Kidney epithelial cell (primary cell): Measurements from ENCODE around the gene NSFL1C. TPM values are rescaled to one million over a fixed set of nuclear protein-coding genes. Genes with fewer than 3 reads are reported as not detected.

Experiments
- DNase-seq: peaks from one replicate; pipeline ENCODE4 v3.0.0-alpha.2; 2010; ENCODE audit warnings: low read depth
- H3K27me3 ChIP-seq: 2 replicates; pipeline ENCODE4 v1.6.0; 2011; ENCODE audit warnings: low read length; ENCODE audit not compliant: control insufficient read depth, insufficient read depth
- H3K36me3 ChIP-seq: 2 replicates; pipeline ENCODE4 v1.5.1; 2011; ENCODE audit warnings: low read length; ENCODE audit not compliant: control insufficient read depth, insufficient read depth
- H3K4me3 ChIP-seq: 2 replicates; pipeline ENCODE4 v1.5.1; 2011; ENCODE audit warnings: low read depth, mild to moderate bottlenecking, control low read depth, low read length
- total RNA-seq: library from RNA; depleted of rRNA; stranded (reverse); fragments of >200 nt; gene quantifications from 2 replicates; pipeline ENCODE4 v1.2.3, GENCODE V29; 2015
- TF ChIP-seq, protein P1 (sequence below): IDR thresholded peaks from 2 replicates; pipeline ENCODE4 v1.5.1; 2011; ENCODE audit warnings: mild to moderate bottlenecking, moderate library complexity, low read length, control low read depth, inconsistent platforms; ENCODE audit not compliant: insufficient read depth, poor library complexity, severe bottlenecking

NSFL1C gene
- total RNA-seq, 1 donor from 2014 or later: 58.9 TPM

DNA sequence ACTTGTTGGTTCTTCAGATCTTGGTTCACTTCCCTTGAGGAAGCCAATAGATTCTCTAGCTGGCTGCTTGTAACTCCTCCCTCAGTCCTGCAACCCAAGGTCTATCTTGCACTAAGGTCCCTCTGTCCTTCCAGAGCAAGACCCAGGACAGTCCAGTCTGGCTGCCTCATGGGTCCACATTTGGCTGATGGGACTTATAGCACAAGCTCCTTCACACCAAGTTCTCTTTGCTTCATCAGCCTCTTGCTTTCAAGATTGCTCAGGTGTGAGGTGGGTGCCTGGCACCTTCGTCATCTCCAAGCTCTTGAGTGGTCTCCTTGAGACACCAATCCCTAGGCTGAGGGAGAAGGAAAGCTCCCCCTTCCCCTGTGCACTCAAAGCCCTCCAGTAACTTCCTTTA, 28.3 kb downstream of the NSFL1C start:
- H3K4me3 ChIP-seq: no peak overlapping the region
- H3K27me3 ChIP-seq: no peaks in the 10 kb centered on the region
- DNase-seq: no peak
- H3K36me3 ChIP-seq: no peaks in the 10 kb centered on the region
- TF ChIP-seq, protein P1, sequence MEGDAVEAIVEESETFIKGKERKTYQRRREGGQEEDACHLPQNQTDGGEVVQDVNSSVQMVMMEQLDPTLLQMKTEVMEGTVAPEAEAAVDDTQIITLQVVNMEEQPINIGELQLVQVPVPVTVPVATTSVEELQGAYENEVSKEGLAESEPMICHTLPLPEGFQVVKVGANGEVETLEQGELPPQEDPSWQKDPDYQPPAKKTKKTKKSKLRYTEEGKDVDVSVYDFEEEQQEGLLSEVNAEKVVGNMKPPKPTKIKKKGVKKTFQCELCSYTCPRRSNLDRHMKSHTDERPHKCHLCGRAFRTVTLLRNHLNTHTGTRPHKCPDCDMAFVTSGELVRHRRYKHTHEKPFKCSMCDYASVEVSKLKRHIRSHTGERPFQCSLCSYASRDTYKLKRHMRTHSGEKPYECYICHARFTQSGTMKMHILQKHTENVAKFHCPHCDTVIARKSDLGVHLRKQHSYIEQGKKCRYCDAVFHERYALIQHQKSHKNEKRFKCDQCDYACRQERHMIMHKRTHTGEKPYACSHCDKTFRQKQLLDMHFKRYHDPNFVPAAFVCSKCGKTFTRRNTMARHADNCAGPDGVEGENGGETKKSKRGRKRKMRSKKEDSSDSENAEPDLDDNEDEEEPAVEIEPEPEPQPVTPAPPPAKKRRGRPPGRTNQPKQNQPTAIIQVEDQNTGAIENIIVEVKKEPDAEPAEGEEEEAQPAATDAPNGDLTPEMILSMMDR: no peak

DNA sequence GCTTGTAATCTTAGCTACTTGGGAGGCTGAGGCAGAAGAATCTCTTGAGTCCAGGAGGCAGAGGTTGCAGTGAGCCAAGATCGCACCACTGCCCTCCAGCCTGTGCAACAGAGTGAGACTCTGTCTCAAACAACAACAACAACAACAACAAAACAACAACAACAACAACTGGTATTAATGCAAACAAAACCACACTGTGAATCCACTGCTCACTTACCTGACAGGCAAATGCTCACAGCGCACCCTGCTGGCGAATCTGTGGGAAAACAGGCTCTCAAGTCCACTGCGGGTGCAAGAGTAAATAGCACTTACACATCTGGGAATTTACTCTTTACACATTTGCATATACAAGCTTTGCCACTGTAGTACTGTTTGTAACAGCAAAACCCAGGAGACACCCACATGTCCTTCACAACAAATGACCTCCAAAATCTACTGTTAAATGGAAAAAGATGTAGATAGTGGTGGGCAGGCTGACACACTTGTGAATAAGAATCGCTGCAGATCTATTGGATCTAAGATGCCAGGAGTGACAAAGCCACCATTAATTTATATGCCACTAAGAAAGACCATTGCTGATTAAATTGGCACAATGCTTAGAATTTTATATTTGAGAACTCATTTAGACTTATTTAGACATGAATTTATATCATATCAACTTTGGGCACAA, 29.3 kb downstream of the NSFL1C start:
- Histone ChIP-seq H3K36me3 (no peaks in the 10 kb centered on the region), H3K27me3 (no peaks in the 10 kb centered on the region), H3K4me3 (no peak overlapping the region)
- TF ChIP-seq, protein P1: peak; percentile 79
- peak; percentile 26 for DNase-seq

DNA sequence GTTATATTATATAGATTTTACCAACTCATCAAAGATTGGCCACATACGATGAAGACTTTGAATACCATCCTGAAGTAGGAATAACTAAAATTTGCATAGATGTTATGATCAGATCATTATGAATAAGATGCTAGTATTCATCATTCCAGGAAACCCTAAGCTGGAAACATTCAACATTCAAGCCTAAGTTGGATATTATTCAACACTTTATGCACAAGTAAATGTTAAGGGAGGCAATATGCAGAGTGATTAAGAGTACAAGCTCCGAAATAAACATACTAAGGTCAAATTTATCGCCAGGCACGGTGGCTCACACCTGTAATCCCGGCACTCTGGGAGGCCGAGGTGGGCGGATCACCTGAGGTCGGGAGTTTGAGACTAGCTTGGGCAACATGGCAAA, 30.4 kb downstream of the NSFL1C start:
- Histone ChIP-seq H3K27me3 (no peaks in the 10 kb centered on the region), H3K4me3 (no peak overlapping the region), H3K36me3 (no peaks in the 10 kb centered on the region)
- no peak for DNase-seq
- TF ChIP-seq, protein P1: no peak

DNA sequence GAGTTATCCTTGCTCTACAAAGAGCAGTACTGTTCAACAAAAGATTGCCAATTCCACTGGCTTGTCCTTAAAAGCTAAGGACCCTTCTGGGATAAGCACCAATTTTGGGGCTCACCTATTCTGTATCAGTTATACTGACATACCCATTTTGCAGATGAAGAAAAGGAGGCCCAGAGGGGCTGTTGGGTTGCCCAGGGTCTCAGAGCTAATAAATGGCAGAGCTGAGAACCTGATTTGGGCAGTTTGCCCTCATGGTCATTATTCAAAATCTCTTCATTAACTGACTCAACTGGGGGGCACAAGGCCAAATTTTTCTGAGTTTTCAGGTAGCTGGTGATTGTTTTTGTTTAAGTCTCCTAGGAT, 31.3 kb downstream of the NSFL1C start:
- H3K27me3 ChIP-seq: no peaks in the 10 kb centered on the region
- TF ChIP-seq, protein P1: no peak
- DNase-seq: no peak
- no peak overlapping the region for H3K4me3 ChIP-seq
- H3K36me3 ChIP-seq: no peaks in the 10 kb centered on the region

DNA sequence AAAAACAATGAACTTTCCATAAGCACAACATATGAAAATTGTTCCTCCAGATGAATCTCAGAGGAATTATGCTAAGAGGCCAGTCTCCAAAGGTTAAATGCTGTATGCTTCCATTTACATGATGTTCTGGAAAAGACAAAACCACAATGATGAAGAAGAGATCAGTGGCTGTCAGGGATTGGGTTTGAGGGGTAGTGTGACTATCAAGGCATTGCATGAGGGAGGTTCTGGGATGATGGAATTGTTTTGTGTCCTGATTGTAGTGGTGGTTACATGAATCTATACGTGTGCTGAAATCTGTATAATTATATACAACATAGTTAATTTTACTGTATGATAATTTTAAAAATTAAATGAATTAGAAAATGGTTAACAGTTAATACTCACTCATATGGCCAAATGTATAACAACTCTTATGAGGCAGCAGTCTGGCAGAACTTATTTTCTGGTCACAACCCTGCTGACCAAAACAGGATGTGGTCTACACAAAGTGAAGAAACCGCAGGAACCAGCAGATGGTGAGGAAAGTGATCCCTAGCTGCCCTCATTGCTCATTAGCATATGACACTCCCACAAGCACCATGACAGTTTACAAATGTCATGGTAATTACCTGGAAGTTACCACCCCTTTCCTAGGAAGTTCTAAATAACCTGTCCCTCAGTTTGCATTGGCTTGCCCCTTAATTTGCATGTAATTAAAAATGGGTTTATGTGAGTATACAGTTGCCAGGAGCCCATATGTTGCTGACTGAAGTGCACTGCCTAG, 31.9 kb downstream of the NSFL1C start:
- Histone ChIP-seq H3K4me3 (no peak overlapping the region), H3K27me3 (no peaks in the 10 kb centered on the region), H3K36me3 (no peaks in the 10 kb centered on the region)
- TF ChIP-seq, protein P1: no peak
- peak; percentile 63 for DNase-seq
